Thoracic aorta (tissue), 2 donors: ENCODE results near the gene CORIN. TPM values are rescaled to one million over a fixed set of nuclear protein-coding genes. Genes with fewer than 3 reads are reported as not detected.
"Not testable (repeated sequence)": the region's sequence is repeated elsewhere in the genome, so short reads cannot be mapped to it uniquely, and the experiment has no call there.

ENCODE experiments used
- ATAC-seq: fragments of 150-250 bp; one replicate; pipeline ENCODE4 v1.8.0; 2017; ENCODE audit warnings: low read depth; ENCODE audit not compliant: insufficient number of reproducible peaks, low FRiP score
- DNase-seq: peaks from one replicate; pipeline ENCODE4 v3.0.0-alpha.2; 2020; ENCODE audit warnings: low spot score
- H3K27ac ChIP-seq, 2 donors: fragments of 200-600 bp; sonication (generic); 1 replicate in 1 of 2; 2 replicates in 1 of 2; pipeline ENCODE4 v1.5.1; 2016; ENCODE audit warnings: mild to moderate bottlenecking in 2 of 2, moderate library complexity in 2 of 2
- H3K27me3 ChIP-seq: fragments of 200-600 bp; sonication (generic); replicated peaks from 2 replicates; pipeline ENCODE4 v1.6.0; 2016; ENCODE audit warnings: mild to moderate bottlenecking; ENCODE audit not compliant: insufficient read depth
- H3K36me3 ChIP-seq: fragments of 200-600 bp; sonication (generic); one replicate; pipeline ENCODE4 v1.5.1; 2016
- H3K4me1 ChIP-seq, 2 donors: fragments of 200-600 bp; sonication (generic); 1 replicate in 1 of 2; 2 replicates in 1 of 2; pipeline versions ENCODE4 v1.5.1 to v1.6.0; 2016; ENCODE audit warnings: low read depth in 2 of 2, mild to moderate bottlenecking in 1 of 2; ENCODE audit not compliant: control insufficient read depth in 1 of 2
- H3K4me3 ChIP-seq: fragments of 200-600 bp; sonication (generic); 2 replicates; pipeline ENCODE4 v1.5.1; 2016; ENCODE audit warnings: mild to moderate bottlenecking
- H3K9me3 ChIP-seq: fragments of 200-600 bp; sonication (generic); 2 replicates; pipeline ENCODE4 v1.5.1; 2016
- total RNA-seq, 2 donors: library from RNA; depleted of rRNA; stranded (reverse); fragments of >200 nt; gene quantifications; one replicate each; pipeline versions ENCODE4 v1.1.0 to v1.2.3, GENCODE V29; 2016
- TF ChIP-seq, protein P1 (sequence below): fragments of 200-600 bp; sonication (generic); IDR thresholded peaks from one replicate; pipeline ENCODE4 v1.5.1; 2019; ENCODE audit warnings: antibody characterized with exemption

CORIN gene
- total RNA-seq, 2 donors from 2014 or later: 0.63 to 1.9 TPM

DNA sequence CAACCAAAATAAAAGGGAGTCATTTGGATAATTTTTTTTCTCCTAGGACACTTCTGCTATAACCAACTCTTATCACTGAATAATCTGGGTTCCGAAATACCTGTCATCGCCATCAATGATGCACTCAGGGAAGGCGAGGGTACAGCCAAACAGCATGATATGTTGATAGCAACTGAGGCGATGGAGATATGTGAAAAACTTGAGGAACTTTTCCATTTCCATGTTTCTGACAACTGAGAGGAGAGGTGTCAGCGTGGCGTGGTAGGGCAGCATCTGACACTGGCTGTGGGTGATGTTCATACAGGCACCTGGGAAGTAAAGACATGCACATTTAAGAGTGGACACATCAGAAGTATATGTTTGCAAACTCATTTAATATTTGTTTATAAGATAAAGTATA, 74.6 kb downstream of the CORIN start:
- Histone ChIP-seq H3K27ac (no peak overlapping the region), H3K27me3 (no peaks in the 10 kb centered on the region), H3K9me3 (no peaks in the 10 kb centered on the region), H3K36me3 (no peaks in the 10 kb centered on the region), H3K4me1 (no peaks in the 10 kb centered on the region), H3K4me3 (no peak overlapping the region)
- DNase-seq (no peak), ATAC-seq (no peak)
- TF ChIP-seq, protein P1, sequence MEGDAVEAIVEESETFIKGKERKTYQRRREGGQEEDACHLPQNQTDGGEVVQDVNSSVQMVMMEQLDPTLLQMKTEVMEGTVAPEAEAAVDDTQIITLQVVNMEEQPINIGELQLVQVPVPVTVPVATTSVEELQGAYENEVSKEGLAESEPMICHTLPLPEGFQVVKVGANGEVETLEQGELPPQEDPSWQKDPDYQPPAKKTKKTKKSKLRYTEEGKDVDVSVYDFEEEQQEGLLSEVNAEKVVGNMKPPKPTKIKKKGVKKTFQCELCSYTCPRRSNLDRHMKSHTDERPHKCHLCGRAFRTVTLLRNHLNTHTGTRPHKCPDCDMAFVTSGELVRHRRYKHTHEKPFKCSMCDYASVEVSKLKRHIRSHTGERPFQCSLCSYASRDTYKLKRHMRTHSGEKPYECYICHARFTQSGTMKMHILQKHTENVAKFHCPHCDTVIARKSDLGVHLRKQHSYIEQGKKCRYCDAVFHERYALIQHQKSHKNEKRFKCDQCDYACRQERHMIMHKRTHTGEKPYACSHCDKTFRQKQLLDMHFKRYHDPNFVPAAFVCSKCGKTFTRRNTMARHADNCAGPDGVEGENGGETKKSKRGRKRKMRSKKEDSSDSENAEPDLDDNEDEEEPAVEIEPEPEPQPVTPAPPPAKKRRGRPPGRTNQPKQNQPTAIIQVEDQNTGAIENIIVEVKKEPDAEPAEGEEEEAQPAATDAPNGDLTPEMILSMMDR: no peak

DNA sequence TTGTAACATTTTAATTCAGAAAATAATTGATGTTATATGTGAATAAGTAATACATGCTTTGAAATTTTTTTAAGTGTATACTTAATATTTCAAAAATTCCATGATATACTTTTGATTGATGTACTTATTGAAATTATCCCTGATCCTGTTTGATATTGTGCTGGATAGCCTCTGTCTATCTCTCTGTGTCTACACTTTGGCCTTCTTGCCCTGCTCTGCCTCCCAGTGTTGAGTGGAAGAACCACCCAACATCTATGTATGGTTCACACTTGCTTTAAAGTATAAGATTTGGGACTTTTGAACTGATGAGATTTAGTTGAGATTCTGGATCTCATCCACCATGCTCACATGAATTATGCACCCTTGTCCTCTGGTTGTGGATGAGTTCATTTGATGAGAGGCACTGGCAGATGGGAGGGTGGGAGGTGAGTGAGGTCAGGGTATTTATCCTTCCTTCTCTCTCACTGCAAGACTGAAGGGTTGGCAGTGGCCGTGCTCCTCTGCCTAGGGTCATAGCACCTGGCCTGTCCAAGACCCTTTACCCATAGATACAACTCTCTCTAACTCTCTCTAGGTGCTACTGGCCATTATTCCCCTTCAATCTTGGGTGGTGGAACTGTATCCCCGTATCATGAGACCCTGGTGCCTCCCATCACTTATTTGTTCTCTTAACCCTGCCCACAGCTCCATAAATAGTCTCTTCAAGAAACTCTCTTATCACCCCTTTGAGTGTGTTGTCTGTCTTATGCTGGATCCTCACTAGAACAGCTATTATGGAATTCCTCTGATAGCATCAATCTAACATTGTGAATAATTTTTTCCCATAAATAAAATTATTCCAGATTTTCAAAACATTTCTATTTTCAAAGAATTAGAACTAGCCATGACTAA, 75.2 kb downstream of the CORIN start:
- H3K4me3 ChIP-seq: no peak overlapping the region
- DNase-seq (no peak), ATAC-seq (no peak)
- no peaks in the 10 kb centered on the region for H3K27me3 ChIP-seq
- no peak overlapping the region for H3K27ac ChIP-seq
- H3K9me3 ChIP-seq: no peaks in the 10 kb centered on the region
- no peaks in the 10 kb centered on the region for H3K4me1 ChIP-seq
- TF ChIP-seq, protein P1: no peak
- H3K36me3 ChIP-seq: no peaks in the 10 kb centered on the region

DNA sequence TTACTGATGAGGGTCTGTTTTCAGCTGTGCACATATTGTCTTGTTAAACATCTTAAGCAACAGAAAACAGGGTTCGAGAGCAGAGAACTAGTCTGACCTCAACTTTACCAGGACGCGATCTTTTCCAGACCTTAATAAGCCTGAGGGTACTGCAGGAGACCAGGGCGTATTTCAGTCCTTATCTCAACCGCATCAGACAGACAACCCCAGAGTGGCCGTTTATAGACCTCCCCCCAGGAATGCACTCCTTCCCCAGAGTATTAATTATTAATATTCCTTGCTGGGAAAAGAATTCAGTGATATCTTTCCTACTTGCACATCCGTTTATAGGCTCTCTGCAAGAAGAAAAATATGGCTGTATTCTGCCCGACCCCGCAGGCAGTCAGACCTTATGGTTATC, 84.6 kb downstream of the CORIN start:
- H3K36me3 ChIP-seq, H3K27ac ChIP-seq, H3K4me3 ChIP-seq, ATAC-seq, H3K27me3 ChIP-seq, DNase-seq, H3K9me3 ChIP-seq, H3K4me1 ChIP-seq: not testable (repeated sequence)

DNA sequence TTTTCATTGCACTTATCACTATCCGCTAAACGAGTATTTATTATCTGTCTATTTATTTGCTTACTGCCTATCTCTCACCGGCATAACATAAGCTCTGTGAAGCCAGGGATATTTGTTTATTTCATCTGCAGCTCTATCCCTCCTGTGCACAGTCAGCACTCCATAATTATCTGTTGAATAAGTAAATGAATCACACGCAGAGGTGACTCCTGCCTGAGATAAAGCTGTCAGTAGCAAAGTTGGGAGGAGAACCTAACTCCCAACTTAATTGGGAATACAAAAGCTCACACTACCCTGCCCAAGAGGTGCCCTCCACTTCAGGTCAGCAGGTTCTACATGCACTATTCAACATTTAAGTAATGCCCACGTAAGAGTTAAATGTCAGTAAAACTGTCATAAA, 85.7 kb downstream of the CORIN start:
- TF ChIP-seq, protein P1: no peak
- no peaks in the 10 kb centered on the region for H3K36me3 ChIP-seq
- H3K9me3 ChIP-seq: no peaks in the 10 kb centered on the region
- ATAC-seq: no peak
- H3K4me1 ChIP-seq: no peaks in the 10 kb centered on the region
- no peak overlapping the region for H3K27ac ChIP-seq
- no peaks in the 10 kb centered on the region for H3K27me3 ChIP-seq
- DNase-seq: no peak
- no peak overlapping the region for H3K4me3 ChIP-seq

DNA sequence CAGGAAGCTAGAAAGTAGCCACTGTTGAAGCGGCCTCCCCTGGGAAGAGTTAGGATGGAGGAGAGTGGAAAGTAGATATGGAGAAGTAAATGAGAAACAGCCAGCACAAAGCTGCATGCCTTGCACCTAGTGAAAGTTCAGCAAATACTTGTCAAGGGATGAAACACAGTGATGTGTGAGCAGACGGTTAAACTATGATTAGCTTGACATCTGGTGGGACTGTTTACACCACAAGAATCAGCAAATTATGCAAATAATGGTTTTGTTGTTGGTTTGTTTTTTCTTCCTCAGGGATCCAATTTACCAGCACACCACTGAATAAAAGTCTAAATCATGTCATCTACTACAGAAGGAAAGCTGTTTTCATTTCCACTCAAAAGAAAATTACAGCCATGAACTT, 87.1 kb downstream of the CORIN start:
- ATAC-seq (no peak), DNase-seq (no peak)
- H3K36me3 ChIP-seq: no peaks in the 10 kb centered on the region
- no peak overlapping the region for H3K27ac ChIP-seq
- no peaks in the 10 kb centered on the region for H3K9me3 ChIP-seq
- TF ChIP-seq, protein P1: no peak
- no peaks in the 10 kb centered on the region for H3K4me1 ChIP-seq
- H3K27me3 ChIP-seq: no peaks in the 10 kb centered on the region
- H3K4me3 ChIP-seq: no peak overlapping the region
